CD4-positive, alpha-beta memory T cell (primary cell): Measurements from ENCODE around the gene CPAMD8. TPM values are rescaled to one million over a fixed set of nuclear protein-coding genes. Genes with fewer than 3 reads are reported as not detected.
A peak's percentile ranks its signal among the peaks of the same experiment; 100 is the strongest.
"Not testable (repeated sequence)": the region's sequence is repeated elsewhere in the genome, so short reads cannot be mapped to it uniquely, and the experiment has no call there.

Experiments
- CTCF ChIA-PET: fragments of 350-600 bp; sonication (Branson Sonifier 250); formaldehyde crosslinking; loops from one replicate; lab custom pipeline; 2021; ENCODE audit warnings: inconsistent platforms; ENCODE audit not compliant: partially characterized antibody; lab: Charles Lee
- POLR2A ChIA-PET: fragments of 350-600 bp; sonication (Branson Sonifier 250); formaldehyde crosslinking; loops from one replicate; lab custom pipeline; 2021; ENCODE audit not compliant: partially characterized antibody; lab: Charles Lee
- DNase-seq, 5 donors: peaks; one replicate each; pipeline versions ENCODE4 v3.0.0 to v3.0.0-alpha.2; 2020 to 2022; ENCODE audit warnings: mixed read lengths in 1 of 5
- H3K27ac ChIP-seq: one replicate; pipeline ENCODE4 v1.7.0; 2013; ENCODE audit warnings: low read depth, low read length
- H3K27me3 ChIP-seq: 2 replicates; pipeline ENCODE4 v1.7.0; 2013; ENCODE audit warnings: mild to moderate bottlenecking, low read length, moderate library complexity; ENCODE audit not compliant: insufficient read depth
- H3K36me3 ChIP-seq: 2 replicates; pipeline ENCODE4 v1.7.0; 2013; ENCODE audit warnings: mild to moderate bottlenecking, low read length, moderate library complexity; ENCODE audit not compliant: insufficient read depth
- H3K4me1 ChIP-seq: 2 replicates; pipeline ENCODE4 v1.7.0; 2013; ENCODE audit warnings: mild to moderate bottlenecking, low read length, moderate library complexity; ENCODE audit not compliant: insufficient read depth
- H3K4me3 ChIP-seq, 2 donors: one replicate each; pipeline ENCODE4 v1.7.0; 2013; ENCODE audit warnings: low read length in 2 of 2, mild to moderate bottlenecking in 1 of 2
- H3K9me3 ChIP-seq, 2 donors: one replicate each; pipeline ENCODE4 v1.7.0; 2013; ENCODE audit warnings: low read length in 2 of 2, control low read depth in 1 of 2; ENCODE audit not compliant: control insufficient read depth in 1 of 2
- H3K27ac Mint-ChIP-seq, 7 donors: one replicate each; pipeline ENCODE4 v1.8.0; 2020 to 2021; ENCODE audit warnings: mixed read lengths in 7 of 7, mild to moderate bottlenecking in 6 of 7, inconsistent platforms in 3 of 7, moderate library complexity in 3 of 7
- H3K27me3 Mint-ChIP-seq, 2 donors: one replicate each; pipeline ENCODE4 v1.8.0; 2020 to 2021; ENCODE audit warnings: mixed read lengths in 2 of 2
- H3K36me3 Mint-ChIP-seq, 2 donors: one replicate each; pipeline ENCODE4 v1.8.0; 2020 to 2021; ENCODE audit warnings: mixed read lengths in 2 of 2, inconsistent platforms in 1 of 2, mild to moderate bottlenecking in 1 of 2
- H3K4me1 Mint-ChIP-seq, 4 donors: one replicate each; pipeline ENCODE4 v1.8.0; 2020 to 2021; ENCODE audit warnings: mixed read lengths in 4 of 4, mild to moderate bottlenecking in 1 of 4
- H3K4me3 Mint-ChIP-seq, 8 donors: one replicate each; pipeline ENCODE4 v1.8.0; 2020 to 2021; ENCODE audit warnings: mixed read lengths in 8 of 8, mild to moderate bottlenecking in 7 of 8, moderate library complexity in 6 of 8, inconsistent platforms in 3 of 8
- H3K9me3 Mint-ChIP-seq, 8 donors: one replicate each; pipeline ENCODE4 v1.8.0; 2020 to 2021; ENCODE audit warnings: mixed read lengths in 8 of 8, mild to moderate bottlenecking in 5 of 8, inconsistent platforms in 3 of 8, moderate library complexity in 1 of 8
- intact Hi-C: fragments of 100-400 bp; cut with micrococcal nuclease; formaldehyde crosslinking; loops from one replicate; pipeline ENCODE4 v1.15.1; 2023
- polyA plus RNA-seq, 2 donors: library from polyadenylated mRNA; unstranded; fragments of 300-500 nt; fragmentation: Illumina TruSeq; gene quantifications; one replicate each; pipeline ENCODE4 v1.2.3, GENCODE V29; 2021
- total RNA-seq, 2 experiments: library from RNA; stranded (reverse); gene quantifications; one replicate each; pipeline ENCODE4 v1.2.3, GENCODE V29; 2021

CPAMD8 gene
- total and polyA plus RNA-seq, 4 experiments from 2014 or later, result 0.88 to 3.0 (median 1.5) TPM

- no peak for DNase-seq
- peak overlapping the region in 1 of 7 donors; percentile 59 for H3K27ac Mint-ChIP-seq
- H3K4me1 ChIP-seq, result no peaks in the 10 kb centered on the region
- no peaks in the 10 kb centered on the region for H3K27me3 Mint-ChIP-seq
- H3K27ac ChIP-seq, result no peak overlapping the region
- peaks cover 61 to 64% of the 10 kb centered on the region in 2 donors for H3K36me3 Mint-ChIP-seq
- peaks cover 9 to 20% (median 12%) of the 10 kb centered on the region in 4 donors for H3K4me1 Mint-ChIP-seq
- H3K36me3 ChIP-seq, result peaks cover 30% of the 10 kb centered on the region
- no peaks in the 10 kb centered on the region for H3K27me3 ChIP-seq
- no peaks in the 10 kb centered on the region for H3K9me3 ChIP-seq
- no peak overlapping the region for H3K4me3 Mint-ChIP-seq
- intact Hi-C loops, result no loop called here
- no peak overlapping the region for H3K4me3 ChIP-seq
- POLR2A ChIA-PET, result no interaction called here
- CTCF ChIA-PET, result interaction anchor here (0.6 kb wide), 1 partner anchor 19 kb away, joined by 4 read pairs; no protein-coding TSS in a partner anchor
- H3K9me3 Mint-ChIP-seq, result peaks cover 0 to 10% (median 4%) of the 10 kb centered on the region in 8 donors
Observed at GRCh38 chr19:16875584-16876555, 150.7 kb downstream of the CPAMD8 start.

- intact Hi-C loops, H3K27me3 Mint-ChIP-seq, DNase-seq, H3K27ac ChIP-seq, H3K27me3 ChIP-seq, H3K9me3 Mint-ChIP-seq, POLR2A ChIA-PET, H3K4me1 ChIP-seq, H3K4me3 ChIP-seq, CTCF ChIA-PET, H3K4me3 Mint-ChIP-seq, H3K9me3 ChIP-seq: not testable (repeated sequence)
- H3K36me3 ChIP-seq, result peaks cover 34% of the 10 kb centered on the region
- peaks cover 9 to 20% (median 12%) of the 10 kb centered on the region in 4 donors for H3K4me1 Mint-ChIP-seq
- H3K27ac Mint-ChIP-seq, result peak overlapping the region; percentile 69 to 92 (median 81)
- H3K36me3 Mint-ChIP-seq, result peaks cover 55 to 59% of the 10 kb centered on the region in 2 donors
Observed at GRCh38 chr19:16874978-16875299, 151.7 kb downstream of the CPAMD8 start.

GRCh38 chr19:16874250-16874977 lies 152.2 kb downstream of the CPAMD8 start:
- no peak for DNase-seq
- peaks cover 53 to 59% of the 10 kb centered on the region in 2 donors for H3K36me3 Mint-ChIP-seq
- intact Hi-C loops, result no loop called here
- Histone ChIP-seq H3K4me3 (no peak overlapping the region), H3K4me1 (no peaks in the 10 kb centered on the region), H3K9me3 (no peaks in the 10 kb centered on the region), H3K36me3 (peaks cover 38% of the 10 kb centered on the region), H3K27me3 (no peaks in the 10 kb centered on the region), H3K27ac (no peak overlapping the region)
- ChIA-PET POLR2A (no interaction called here), CTCF (no interaction called here)
- peaks cover 0 to 3% (median 0%) of the 10 kb centered on the region in 8 donors for H3K9me3 Mint-ChIP-seq
- peak overlapping the region; percentile 69 to 92 (median 81) for H3K27ac Mint-ChIP-seq
- H3K4me3 Mint-ChIP-seq, result peak overlapping the region in 1 of 8 donors; percentile 7
- H3K27me3 Mint-ChIP-seq, result no peaks in the 10 kb centered on the region
- peaks cover 9 to 20% (median 12%) of the 10 kb centered on the region in 4 donors for H3K4me1 Mint-ChIP-seq

- DNase-seq, result no peak
- Mint-ChIP-seq H3K36me3 (peaks cover 45 to 58% of the 10 kb centered on the region in 2 donors), H3K27me3 (no peaks in the 10 kb centered on the region), H3K9me3 (no peaks in the 10 kb centered on the region), H3K27ac (peak overlapping the region in 6 of 7 donors; percentile 31 to 92 (median 74)), H3K4me3 (no peak overlapping the region), H3K4me1 (peaks cover 9 to 20% (median 12%) of the 10 kb centered on the region in 4 donors)
- ChIA-PET POLR2A (no interaction called here), CTCF (no interaction called here)
- no peaks in the 10 kb centered on the region for H3K27me3 ChIP-seq
- H3K4me1 ChIP-seq, result no peaks in the 10 kb centered on the region
- H3K9me3 ChIP-seq, result no peaks in the 10 kb centered on the region
- H3K27ac ChIP-seq, result no peak overlapping the region
- H3K4me3 ChIP-seq, result no peak overlapping the region
- intact Hi-C loops, result no loop called here
- peaks cover 37% of the 10 kb centered on the region for H3K36me3 ChIP-seq
Observed at GRCh38 chr19:16873594-16873993, 153.0 kb downstream of the CPAMD8 start.

GRCh38 chr19:16872728-16873127 lies 153.9 kb downstream of the CPAMD8 start:
- Histone ChIP-seq H3K36me3 (peaks cover 42% of the 10 kb centered on the region), H3K27ac (no peak overlapping the region), H3K9me3 (no peaks in the 10 kb centered on the region), H3K27me3 (no peaks in the 10 kb centered on the region), H3K4me3 (no peak overlapping the region), H3K4me1 (no peaks in the 10 kb centered on the region)
- H3K36me3 Mint-ChIP-seq, result peaks cover 39 to 63% of the 10 kb centered on the region in 2 donors
- H3K27ac Mint-ChIP-seq, result peak overlapping the region in 2 of 7 donors; percentile 7 to 15
- DNase-seq, result no peak
- H3K4me1 Mint-ChIP-seq, result peaks cover 9 to 20% (median 12%) of the 10 kb centered on the region in 4 donors
- no peaks in the 10 kb centered on the region for H3K9me3 Mint-ChIP-seq
- H3K4me3 Mint-ChIP-seq, result no peak overlapping the region
- ChIA-PET CTCF (no interaction called here), POLR2A (no interaction called here)
- intact Hi-C loops, result no loop called here
- no peaks in the 10 kb centered on the region for H3K27me3 Mint-ChIP-seq

GRCh38 chr19:16871871-16872270 lies 154.7 kb downstream of the CPAMD8 start:
- no peaks in the 10 kb centered on the region for H3K27me3 Mint-ChIP-seq
- H3K4me1 Mint-ChIP-seq, result peaks cover 9 to 20% (median 12%) of the 10 kb centered on the region in 4 donors
- Histone ChIP-seq H3K9me3 (no peaks in the 10 kb centered on the region), H3K4me3 (no peak overlapping the region), H3K36me3 (peaks cover 41% of the 10 kb centered on the region), H3K27me3 (no peaks in the 10 kb centered on the region), H3K4me1 (no peaks in the 10 kb centered on the region), H3K27ac (no peak overlapping the region)
- POLR2A ChIA-PET, result no interaction called here
- peaks cover 36 to 60% of the 10 kb centered on the region in 2 donors for H3K36me3 Mint-ChIP-seq
- H3K27ac Mint-ChIP-seq, result peak overlapping the region in 4 of 7 donors; percentile 12 to 55 (median 24)
- H3K4me3 Mint-ChIP-seq, result no peak overlapping the region
- CTCF ChIA-PET, result no interaction called here
- intact Hi-C loops, result no loop called here
- no peaks in the 10 kb centered on the region for H3K9me3 Mint-ChIP-seq
- DNase-seq, result no peak
